Esophagus squamous epithelium (tissue), 4 donors: Measurements from ENCODE around the gene OSGIN1.

Source experiments
- POLR2A ChIP-seq, 4 donors: fragments of 450-650 bp; IDR thresholded peaks; one replicate each; pipeline ENCODE4 v1.6.1; 2017; ENCODE audit warnings: antibody characterized with exemption in 4 of 4, mild to moderate bottlenecking in 4 of 4, moderate library complexity in 3 of 4
- TF ChIP-seq, protein P1 (sequence below), 6 experiments: fragments of 450-650 bp in 4 of 6; fragments of 200-600 bp in 2 of 6; sonication (generic) in 2 of 6; IDR thresholded peaks; one replicate each; pipeline ENCODE4 v1.5.1; 2016 to 2019; ENCODE audit warnings: antibody characterized with exemption in 6 of 6, mild to moderate bottlenecking in 4 of 6, moderate library complexity in 4 of 6

DNA sequence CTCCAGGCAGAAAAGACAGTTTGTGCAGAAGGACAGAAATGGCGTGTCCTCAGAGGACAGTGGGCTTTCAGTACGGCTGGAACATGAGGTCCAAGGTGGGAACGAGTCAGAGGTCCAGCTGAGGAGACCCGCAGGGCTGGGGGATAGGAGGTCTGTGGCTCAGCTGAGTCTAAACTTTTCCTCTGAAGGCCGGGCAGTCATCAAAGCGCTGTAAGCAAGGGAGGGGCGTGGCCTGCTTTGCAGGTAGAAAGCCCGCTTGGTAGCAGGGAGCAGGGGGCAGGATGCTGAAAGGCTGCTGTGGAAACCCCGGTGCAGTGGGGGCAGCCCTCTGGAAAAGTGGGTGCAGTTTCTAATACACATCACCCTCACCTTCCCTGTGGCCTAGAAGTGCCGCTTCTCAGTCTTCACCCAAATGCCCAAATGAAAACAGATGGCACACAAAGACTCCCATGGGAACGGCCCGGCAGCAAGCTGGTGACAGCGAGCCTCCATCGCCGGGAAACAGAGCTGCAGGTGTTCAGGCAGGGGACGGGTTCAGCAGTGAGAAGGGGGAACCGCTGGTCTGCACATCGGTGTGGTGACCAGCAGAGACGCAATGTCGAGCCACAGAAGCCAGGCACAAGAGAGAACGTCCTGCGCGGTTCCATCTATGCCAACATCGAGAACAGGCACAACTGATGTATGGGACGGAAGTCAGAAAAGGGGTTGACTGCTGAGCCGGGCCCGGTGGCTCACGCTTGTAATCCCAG is 12.2 kb upstream of the OSGIN1 start:
- TF ChIP-seq POLR2A (IDR thresholded peaks at IDR 0.05) = no peak
- TF ChIP-seq, protein P1, sequence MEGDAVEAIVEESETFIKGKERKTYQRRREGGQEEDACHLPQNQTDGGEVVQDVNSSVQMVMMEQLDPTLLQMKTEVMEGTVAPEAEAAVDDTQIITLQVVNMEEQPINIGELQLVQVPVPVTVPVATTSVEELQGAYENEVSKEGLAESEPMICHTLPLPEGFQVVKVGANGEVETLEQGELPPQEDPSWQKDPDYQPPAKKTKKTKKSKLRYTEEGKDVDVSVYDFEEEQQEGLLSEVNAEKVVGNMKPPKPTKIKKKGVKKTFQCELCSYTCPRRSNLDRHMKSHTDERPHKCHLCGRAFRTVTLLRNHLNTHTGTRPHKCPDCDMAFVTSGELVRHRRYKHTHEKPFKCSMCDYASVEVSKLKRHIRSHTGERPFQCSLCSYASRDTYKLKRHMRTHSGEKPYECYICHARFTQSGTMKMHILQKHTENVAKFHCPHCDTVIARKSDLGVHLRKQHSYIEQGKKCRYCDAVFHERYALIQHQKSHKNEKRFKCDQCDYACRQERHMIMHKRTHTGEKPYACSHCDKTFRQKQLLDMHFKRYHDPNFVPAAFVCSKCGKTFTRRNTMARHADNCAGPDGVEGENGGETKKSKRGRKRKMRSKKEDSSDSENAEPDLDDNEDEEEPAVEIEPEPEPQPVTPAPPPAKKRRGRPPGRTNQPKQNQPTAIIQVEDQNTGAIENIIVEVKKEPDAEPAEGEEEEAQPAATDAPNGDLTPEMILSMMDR (IDR thresholded peaks at IDR 0.05) = no peak
